GM12891 (cell line): ENCODE results near the gene FASTKD3.

Experiments
- PAX5 ChIP-seq: IDR thresholded peaks from 2 replicates; pipeline ENCODE4 v1.6.1; 2011; ENCODE audit warnings: low read length, moderate library complexity, mild to moderate bottlenecking; ENCODE audit not compliant: insufficient read depth, severe bottlenecking
- POLR2A ChIP-seq: IDR thresholded peaks from 2 replicates; pipeline ENCODE4 v1.6.1; 2011; ENCODE audit warnings: low read depth, low read length, control low read depth
- POLR2AphosphoS5 ChIP-seq: IDR thresholded peaks from 2 replicates; pipeline ENCODE4 v1.6.1; 2011; ENCODE audit warnings: low read depth, low read length, control low read depth
- POU2F2 ChIP-seq: IDR thresholded peaks from 2 replicates; pipeline ENCODE4 v1.6.1; 2011; ENCODE audit warnings: low read depth, mild to moderate bottlenecking, control low read depth, low read length, moderate library complexity
- SPI1 ChIP-seq: IDR thresholded peaks from 2 replicates; pipeline ENCODE4 v1.6.1; 2011; ENCODE audit warnings: low read depth, low read length, control low read depth
- TAF1 ChIP-seq: IDR thresholded peaks from 2 replicates; pipeline ENCODE4 v1.6.1; 2011; ENCODE audit warnings: low read depth, low read length, control low read depth

- no peak for TF ChIP-seq POLR2AphosphoS5
- TF ChIP-seq TAF1 = no peak
- no peak for TF ChIP-seq POLR2A
- no peak for TF ChIP-seq SPI1
- TF ChIP-seq POU2F2 = no peak
- TF ChIP-seq PAX5 = no peak
Observed at GRCh38 chr5:7849681-7850394, 19.0 kb downstream of the FASTKD3 start.
